H7 (cell line): ENCODE results near the gene DYNLT3. TPM values are rescaled to one million over a fixed set of nuclear protein-coding genes. Genes with fewer than 3 reads are reported as not detected.

Experiments used
- DNase-seq: peaks from one replicate; pipeline ENCODE4 v3.0.0; 2012
- H3K27me3 ChIP-seq: 2 replicates; pipeline ENCODE4 v1.6.0; 2011; ENCODE audit warnings: mild to moderate bottlenecking, low read length; ENCODE audit not compliant: control insufficient read depth, insufficient read depth
- H3K36me3 ChIP-seq: replicated peaks from 2 replicates; pipeline ENCODE4 v1.5.1; 2011; ENCODE audit warnings: low read length; ENCODE audit not compliant: control insufficient read depth, insufficient read depth
- H3K4me3 ChIP-seq: 2 replicates; pipeline ENCODE4 v1.5.1; 2011; ENCODE audit warnings: low read depth, mild to moderate bottlenecking, control low read depth, low read length, moderate library complexity; ENCODE audit not compliant: insufficient read depth
- total RNA-seq: library from RNA; depleted of rRNA; stranded (reverse); fragments of >200 nt; shearing (Covaris generic); gene quantifications from 2 replicates; pipeline ENCODE4 v1.2.3, GENCODE V29; 2014

DYNLT3 gene
- total RNA-seq, 1 experiment from 2014 or later, result 6.7 TPM

- no peaks in the 10 kb centered on the region for H3K36me3 ChIP-seq
- H3K4me3 ChIP-seq, result no peak overlapping the region
- H3K27me3 ChIP-seq, result no peaks in the 10 kb centered on the region
- DNase-seq, result no peak
Observed at GRCh38 chrX:37820646-37821045, 26.7 kb downstream of the DYNLT3 start.

DNA sequence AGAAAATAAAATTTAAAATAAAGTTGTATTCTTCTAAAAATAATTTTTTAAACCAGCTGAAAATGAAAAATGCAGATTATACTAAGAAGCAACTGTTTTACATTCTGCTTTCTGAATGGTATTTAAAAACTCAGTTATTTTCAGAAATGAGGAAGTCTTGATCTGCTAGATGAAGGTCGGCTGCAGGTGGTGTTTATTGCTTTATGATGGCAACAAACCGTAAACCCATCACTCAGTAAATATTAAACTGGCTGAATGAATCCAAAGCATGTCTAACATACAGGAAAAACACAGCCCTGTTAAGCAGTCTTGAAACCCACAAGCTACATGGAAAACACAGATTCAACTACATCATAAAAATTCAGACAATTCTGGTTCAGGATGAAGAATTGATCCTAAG, 29.3 kb downstream of the DYNLT3 start:
- DNase-seq, result no peak
- no peaks in the 10 kb centered on the region for H3K27me3 ChIP-seq
- H3K36me3 ChIP-seq, result no peaks in the 10 kb centered on the region
- no peak overlapping the region for H3K4me3 ChIP-seq

- Histone ChIP-seq H3K4me3 (no peak overlapping the region), H3K27me3 (no peaks in the 10 kb centered on the region), H3K36me3 (no peaks in the 10 kb centered on the region)
- DNase-seq, result no peak
Observed at GRCh38 chrX:37817579-37817978, 29.8 kb downstream of the DYNLT3 start.

DNA sequence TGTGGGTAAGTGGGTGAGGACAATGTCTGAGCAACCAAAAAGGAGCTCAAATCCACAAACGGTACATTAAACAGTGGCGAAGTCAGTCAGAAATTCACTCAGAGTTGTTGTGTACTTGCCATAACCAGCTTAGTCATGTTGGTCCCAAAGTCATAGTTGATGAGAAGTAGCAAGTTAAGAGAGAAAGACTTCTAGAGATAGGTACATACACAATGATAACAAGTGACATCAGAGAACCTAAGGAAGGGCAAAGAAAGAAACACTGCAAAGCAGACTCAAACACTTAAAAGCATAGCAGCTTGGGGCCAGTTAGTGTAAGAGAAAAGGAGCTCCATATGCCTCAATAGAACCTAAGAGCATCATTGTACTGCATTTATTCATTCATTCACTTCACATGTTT, 30.2 kb downstream of the DYNLT3 start:
- DNase-seq, result no peak
- H3K27me3 ChIP-seq, result no peaks in the 10 kb centered on the region
- H3K36me3 ChIP-seq, result no peaks in the 10 kb centered on the region
- no peak overlapping the region for H3K4me3 ChIP-seq

- no peak for DNase-seq
- no peaks in the 10 kb centered on the region for H3K27me3 ChIP-seq
- H3K4me3 ChIP-seq, result no peak overlapping the region
- no peaks in the 10 kb centered on the region for H3K36me3 ChIP-seq
Observed at GRCh38 chrX:37816766-37817165, 30.6 kb downstream of the DYNLT3 start.

DNA sequence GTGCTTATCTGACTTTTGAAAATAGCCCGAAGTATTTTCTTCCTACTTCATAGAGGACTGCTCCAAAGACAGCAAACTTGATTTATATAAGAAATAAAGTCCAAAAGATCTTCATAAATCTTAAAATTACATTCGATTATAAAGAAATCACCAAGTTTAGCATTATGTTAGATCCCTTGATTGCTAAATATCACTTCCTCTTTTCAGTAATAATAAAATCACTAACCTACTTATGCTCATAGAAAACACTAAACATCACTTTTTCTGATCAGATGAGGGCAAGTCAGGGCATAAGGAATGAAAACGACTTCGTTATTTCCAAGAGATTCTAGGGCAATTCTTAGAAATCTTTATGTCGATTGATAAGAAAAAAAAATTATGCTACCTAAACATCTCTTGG, 32.0 kb downstream of the DYNLT3 start:
- H3K27me3 ChIP-seq, result no peaks in the 10 kb centered on the region

GRCh38 chrX:37813570-37813969, 33.8 kb downstream of the DYNLT3 start:
- H3K4me3 ChIP-seq, result no peak overlapping the region
- no peaks in the 10 kb centered on the region for H3K36me3 ChIP-seq
- no peak for DNase-seq
- no peaks in the 10 kb centered on the region for H3K27me3 ChIP-seq

More for the DNA sequence above, 32.0 kb downstream of the DYNLT3 start:
- Histone ChIP-seq H3K4me3 (no peak overlapping the region), H3K36me3 (no peaks in the 10 kb centered on the region)
- DNase-seq, result no peak

- Histone ChIP-seq H3K4me3 (no peak overlapping the region), H3K36me3 (no peaks in the 10 kb centered on the region), H3K27me3 (no peaks in the 10 kb centered on the region)
- no peak for DNase-seq
Observed at GRCh38 chrX:37812110-37812509, 35.3 kb downstream of the DYNLT3 start.

DNA sequence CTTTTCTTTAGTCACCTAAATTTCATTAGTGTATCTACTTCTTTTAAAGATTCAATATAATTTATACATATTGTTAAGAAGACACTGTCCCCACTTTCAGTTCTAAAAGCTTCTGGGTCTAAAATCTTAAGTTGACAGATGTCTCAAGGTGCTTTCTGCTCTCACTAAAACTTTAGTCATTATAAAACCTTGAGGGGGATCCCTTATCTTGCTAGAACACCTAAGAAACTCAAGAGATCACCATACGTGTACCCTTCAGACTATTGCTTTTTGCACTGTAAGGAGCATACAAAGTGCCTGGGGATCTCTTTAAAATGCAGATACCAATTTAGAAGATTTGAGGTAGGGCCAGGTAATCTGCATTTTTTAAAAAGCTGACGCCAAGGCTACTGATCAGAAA, 37.4 kb downstream of the DYNLT3 start:
- Histone ChIP-seq H3K4me3 (no peak overlapping the region), H3K27me3 (no peaks in the 10 kb centered on the region), H3K36me3 (no peaks in the 10 kb centered on the region)
- DNase-seq, result no peak

- Histone ChIP-seq H3K36me3 (no peaks in the 10 kb centered on the region), H3K4me3 (no peak overlapping the region), H3K27me3 (no peaks in the 10 kb centered on the region)
- no peak for DNase-seq
Observed at GRCh38 chrX:37803057-37803456, 44.3 kb downstream of the DYNLT3 start.

GRCh38 chrX:37802028-37802427, 45.3 kb downstream of the DYNLT3 start:
- Histone ChIP-seq H3K36me3 (no peaks in the 10 kb centered on the region), H3K27me3 (no peaks in the 10 kb centered on the region), H3K4me3 (no peak overlapping the region)
- DNase-seq, result no peak

DNA sequence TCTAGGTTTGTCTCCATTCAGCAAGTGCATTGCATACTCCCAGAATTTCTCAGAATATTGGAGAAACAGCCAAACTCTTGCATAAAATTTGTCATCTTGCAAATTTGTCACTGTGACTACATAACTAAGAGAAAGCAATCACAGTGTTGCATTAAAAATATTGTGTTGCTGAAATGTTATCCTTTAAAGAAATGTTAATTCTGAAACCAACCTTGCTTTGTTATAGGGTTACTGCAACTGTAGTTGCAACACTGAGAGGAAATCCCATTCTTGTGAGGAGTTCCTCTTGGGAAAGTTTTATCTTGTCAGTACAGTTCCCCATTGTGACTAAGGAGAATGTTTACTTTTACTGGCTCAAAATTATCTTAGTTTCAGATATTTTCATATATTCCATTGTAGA, 46.7 kb downstream of the DYNLT3 start:
- no peaks in the 10 kb centered on the region for H3K36me3 ChIP-seq
- no peak for DNase-seq
- H3K4me3 ChIP-seq, result no peak overlapping the region
- H3K27me3 ChIP-seq, result no peaks in the 10 kb centered on the region

DNA sequence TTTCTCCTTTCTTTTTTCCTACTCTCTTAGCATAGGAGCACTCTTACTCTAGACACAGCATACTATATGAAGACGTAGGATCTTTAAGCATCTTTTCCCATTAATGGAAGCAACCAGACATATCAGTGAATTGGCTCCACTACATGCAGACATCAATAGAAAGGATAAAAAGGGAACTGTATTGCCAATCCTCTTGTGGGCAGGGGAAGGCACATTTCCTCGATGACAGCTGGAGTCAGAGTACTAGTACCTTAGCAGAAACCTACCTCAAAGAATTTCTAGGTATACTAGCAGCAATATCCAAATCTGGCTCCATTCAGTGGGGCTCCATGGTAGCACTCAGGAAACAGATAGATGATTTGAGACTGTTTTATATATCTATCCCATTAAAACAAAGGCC, 47.4 kb downstream of the DYNLT3 start:
- no peak for DNase-seq
- Histone ChIP-seq H3K4me3 (no peak overlapping the region), H3K36me3 (no peaks in the 10 kb centered on the region), H3K27me3 (no peaks in the 10 kb centered on the region)

DNA sequence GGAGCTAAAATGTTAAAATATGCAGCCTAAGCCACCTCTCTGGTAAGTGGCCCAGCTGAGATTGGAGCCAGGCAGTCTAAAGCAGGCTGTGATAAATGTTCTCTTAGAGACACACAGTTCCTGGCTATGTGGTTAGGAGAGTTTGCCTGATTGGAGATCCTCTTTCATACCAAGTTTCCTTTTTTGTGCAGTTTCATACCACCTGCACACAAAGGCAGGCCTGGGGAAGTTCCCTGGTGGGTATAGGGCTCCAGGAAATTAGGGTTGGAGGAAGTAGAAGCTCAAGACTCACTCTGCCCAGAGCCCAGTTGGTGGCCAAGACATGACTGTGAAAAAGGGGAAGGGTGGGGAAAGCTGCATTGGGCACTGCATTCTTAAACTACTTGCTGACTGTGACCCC, 50.6 kb downstream of the DYNLT3 start:
- Histone ChIP-seq H3K36me3 (no peaks in the 10 kb centered on the region), H3K27me3 (no peaks in the 10 kb centered on the region)
- DNase-seq, result no peak

DNA sequence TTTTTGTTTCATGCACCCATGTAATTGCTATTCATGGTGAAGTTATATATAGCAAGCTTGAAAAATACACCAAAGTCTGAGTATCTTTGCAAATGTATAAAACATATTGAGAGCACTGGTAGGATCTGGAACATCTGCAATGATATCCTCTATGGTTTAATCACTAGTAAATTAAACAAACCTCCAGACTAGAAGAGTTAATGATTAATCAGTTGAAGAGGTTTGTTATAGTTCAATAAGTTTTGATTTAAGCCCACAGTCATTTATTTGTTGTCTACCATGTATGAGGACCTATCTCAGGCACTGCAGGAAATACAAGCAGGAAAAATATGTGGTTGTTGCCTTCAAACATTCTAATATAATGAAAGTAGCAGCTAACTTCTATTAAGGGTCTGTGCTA, 51.1 kb downstream of the DYNLT3 start:
- no peak for DNase-seq
- Histone ChIP-seq H3K36me3 (no peaks in the 10 kb centered on the region), H3K4me3 (no peak overlapping the region), H3K27me3 (no peaks in the 10 kb centered on the region)

More for the DNA sequence above, 50.6 kb downstream of the DYNLT3 start:
- no peak overlapping the region for H3K4me3 ChIP-seq
